Fibroblast of skin of right biceps (primary cell): Measurements from ENCODE around the gene IFNG.

Experiments
- DNase-seq: peaks from one replicate; pipeline ENCODE4 v3.0.0-alpha.2; 2013

IFNG gene

GRCh38 chr12:68166317-68166831 lies 6.8 kb upstream of the IFNG start:
- no peak for DNase-seq

DNA sequence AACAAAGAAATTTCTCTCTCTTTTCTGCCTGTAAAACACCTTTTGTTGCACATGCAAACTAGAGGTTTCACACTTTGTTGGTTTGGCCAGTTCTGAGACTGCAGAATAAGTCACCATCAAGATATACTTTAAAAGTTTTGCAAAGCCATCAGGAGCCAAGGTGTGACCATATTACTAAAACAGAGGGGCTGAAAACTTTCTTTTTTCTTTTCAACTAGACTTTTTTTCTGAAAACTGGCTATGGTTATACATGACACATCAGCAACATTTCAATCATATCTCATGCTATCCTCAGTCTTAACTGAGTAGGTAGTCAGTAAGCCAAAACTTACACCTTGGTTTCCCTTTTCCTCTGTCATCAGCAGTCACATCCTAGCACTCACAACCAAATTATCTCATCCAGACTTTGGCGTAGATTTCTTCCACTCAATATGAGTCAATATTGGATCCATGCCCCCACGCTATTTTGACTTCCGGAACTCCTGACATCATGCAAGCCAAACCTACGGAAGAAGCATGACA lies 4.1 kb upstream of the IFNG start:
- no peak for DNase-seq

DNA sequence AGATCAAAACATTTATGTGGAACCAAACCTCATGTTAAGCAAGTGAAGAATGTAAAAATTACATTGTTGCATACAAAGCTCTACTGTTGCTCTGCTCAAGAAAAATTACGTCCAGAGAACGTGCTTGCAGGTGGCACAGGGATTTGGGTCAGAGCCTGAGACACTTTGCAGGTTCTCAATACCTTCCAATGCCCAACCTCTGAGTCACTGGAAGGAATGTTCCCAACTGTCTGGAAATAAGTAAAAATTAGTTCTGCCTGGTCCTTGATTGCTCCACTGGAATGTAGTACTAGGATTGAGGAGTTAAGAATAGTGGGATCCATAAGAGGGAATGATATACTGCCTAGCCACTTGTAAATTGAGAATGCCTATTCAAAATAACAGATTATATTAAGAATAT lies 2.8 kb upstream of the IFNG start:
- DNase-seq, result no peak

- DNase-seq, result peak; percentile 12
These were observed 1.1 kb downstream of the IFNG start for GRCh38 chr12:68158432-68158831.

- no peak for DNase-seq
These were observed 2.2 kb downstream of the IFNG start for GRCh38 chr12:68157380-68157779.

DNA sequence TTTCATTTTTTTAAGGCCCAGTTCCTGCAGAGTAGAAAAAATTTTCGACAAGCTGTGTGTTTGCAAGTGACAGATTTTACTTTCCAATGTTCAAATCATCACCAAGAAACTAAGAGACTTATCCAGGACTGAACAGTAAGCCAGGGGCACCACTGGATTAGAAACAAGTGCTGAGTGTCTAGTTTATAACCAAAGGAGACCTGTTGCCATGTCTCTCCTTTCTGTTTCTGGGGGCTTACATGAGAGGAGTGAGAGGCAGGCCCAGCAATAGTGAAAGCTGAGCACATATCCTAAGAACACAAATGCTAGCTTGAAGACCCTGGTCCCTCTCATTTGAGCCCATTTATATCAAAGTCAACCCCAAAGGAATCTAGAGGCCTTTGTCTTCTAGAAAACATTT lies 2.9 kb downstream of the IFNG start:
- DNase-seq, result no peak

DNA sequence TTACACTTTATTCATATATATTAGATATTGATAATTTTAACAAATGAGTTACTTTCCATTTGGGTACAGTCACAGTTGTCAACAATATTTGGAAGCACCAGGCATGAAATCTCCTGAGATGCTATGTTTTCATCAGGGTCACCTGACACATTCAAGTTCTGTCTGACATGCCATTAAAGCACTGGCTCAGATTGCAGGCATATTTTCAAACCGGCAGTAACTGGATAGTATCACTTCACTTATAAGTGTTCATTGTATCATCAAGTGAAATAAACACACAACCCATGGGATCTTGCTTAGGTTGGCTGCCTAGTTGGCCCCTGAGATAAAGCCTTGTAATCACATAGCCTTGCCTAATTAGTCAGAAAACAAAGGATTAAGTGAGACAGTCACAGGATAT lies 4.8 kb downstream of the IFNG start:
- DNase-seq, result no peak

DNA sequence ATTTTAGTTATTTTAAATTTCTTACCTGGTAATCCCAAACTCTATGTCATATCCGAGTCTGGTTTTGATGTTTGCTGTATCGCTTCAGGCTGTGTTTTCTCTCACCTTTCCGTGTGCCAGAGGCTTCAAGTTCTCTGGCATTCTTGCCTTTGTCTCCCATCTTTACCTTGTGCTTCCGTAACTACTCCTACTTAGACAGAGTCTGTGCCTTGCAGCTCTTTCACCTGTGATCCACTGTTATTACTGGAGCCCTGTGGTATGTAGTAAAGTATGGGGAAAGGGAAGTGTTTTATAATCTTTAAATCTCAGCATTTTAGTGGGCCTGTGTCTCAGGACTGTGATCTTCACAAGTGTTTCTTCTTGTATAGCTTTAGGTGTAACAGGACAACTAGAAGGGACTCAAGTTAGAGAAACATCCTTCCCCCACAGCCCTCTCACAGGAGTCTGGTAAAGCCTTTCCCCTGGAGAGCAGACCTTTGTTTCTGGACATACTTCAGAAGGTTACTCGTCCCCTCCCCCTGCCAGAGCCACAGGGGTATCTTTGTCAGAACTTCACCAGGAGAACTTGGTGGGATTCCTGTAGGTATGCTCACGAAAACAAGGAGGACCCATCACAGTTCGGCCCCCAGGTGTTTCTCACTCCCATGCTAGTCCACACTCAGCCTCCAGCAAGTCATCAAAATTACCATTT lies 11.1 kb downstream of the IFNG start:
- no peak for DNase-seq

- no peak for DNase-seq
These were observed 19.0 kb downstream of the IFNG start for GRCh38 chr12:68140556-68140955.

DNA sequence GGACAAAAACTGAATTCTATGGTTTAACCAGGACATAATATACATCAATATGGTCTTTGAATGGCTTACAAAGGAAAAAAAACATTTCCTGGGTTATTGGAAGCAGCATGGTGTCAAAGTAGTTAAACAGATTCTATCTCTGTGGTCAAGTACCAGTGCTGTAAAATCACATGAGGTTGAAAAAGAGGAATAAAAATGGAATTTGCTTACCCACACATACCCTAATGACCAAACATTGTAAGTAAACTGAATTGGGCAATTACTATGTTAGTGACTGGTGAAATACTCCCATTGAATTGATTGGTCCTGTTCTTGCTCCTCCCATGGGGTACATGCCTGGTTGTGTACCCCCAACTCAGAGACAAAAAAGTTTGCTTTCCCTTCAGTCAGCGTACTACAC lies 19.6 kb downstream of the IFNG start:
- DNase-seq, result no peak

DNA sequence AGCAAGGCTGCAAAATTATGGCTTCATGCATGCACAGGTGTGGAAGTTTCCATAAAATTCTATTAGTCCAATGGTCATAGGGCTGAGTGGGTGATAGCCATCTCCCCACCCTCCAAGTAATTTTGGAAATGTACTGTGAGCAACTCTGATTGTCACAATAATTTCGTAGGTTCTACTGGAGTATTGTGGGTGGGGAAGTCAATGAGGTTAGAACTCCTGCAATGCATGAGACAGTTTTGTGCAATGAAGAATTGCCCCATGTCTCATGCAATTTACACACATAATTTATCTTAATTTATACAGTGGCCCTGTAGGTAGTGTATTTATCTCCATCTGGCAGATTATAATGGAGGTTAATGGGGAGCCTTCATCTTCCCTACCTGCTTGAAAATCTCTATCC lies 20.5 kb downstream of the IFNG start:
- no peak for DNase-seq

GRCh38 chr12:68138480-68138879 lies 21.1 kb downstream of the IFNG start:
- DNase-seq, result no peak

- no peak for DNase-seq
These were observed 22.2 kb downstream of the IFNG start for GRCh38 chr12:68137335-68137830.

DNA sequence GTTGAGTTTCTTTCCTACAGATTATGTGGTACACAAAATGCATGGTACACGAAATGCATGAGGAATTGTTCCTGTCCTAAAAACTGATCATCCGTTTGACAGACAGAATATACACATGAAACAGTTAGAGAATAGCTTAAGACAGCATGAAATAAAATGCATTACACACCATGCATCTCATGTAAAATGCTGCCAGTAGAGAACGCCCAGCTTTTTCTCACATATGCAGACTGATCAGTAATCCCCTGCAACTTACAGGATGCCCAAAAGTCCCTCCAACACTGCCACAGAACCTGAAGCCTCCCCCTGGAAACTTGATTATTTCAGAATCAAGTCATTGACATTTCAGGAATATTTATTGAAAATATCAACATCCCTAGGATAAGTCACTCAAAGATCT lies 24.0 kb downstream of the IFNG start:
- no peak for DNase-seq

DNA sequence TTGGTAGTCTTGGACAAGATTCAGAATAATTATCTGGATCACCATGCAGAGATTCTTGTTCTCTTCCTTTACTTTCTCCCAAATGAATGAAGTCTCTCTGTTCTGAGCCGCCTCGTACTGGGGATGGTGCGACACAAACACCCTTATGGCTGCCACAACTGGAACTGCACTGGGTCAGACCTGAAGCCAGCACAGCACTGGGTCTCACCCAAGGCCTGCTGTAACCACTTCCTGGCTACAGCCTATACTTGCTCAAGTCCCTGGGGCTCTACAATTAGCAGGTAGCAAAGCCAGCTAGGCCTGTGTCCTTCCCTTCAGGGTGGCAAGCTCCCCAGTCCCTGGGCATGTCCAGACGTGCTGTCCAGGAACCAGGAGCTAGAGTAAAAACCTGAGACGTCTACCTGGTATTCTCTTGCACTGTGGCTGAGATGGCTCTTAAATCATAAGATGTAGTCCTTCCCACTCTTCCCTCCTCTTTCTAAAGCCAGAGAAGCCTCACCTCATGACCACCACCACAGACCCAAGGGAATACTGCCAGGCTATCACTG lies 27.6 kb downstream of the IFNG start:
- DNase-seq, result no peak

GRCh38 chr12:68129979-68130378 lies 29.6 kb downstream of the IFNG start:
- DNase-seq, result no peak

DNA sequence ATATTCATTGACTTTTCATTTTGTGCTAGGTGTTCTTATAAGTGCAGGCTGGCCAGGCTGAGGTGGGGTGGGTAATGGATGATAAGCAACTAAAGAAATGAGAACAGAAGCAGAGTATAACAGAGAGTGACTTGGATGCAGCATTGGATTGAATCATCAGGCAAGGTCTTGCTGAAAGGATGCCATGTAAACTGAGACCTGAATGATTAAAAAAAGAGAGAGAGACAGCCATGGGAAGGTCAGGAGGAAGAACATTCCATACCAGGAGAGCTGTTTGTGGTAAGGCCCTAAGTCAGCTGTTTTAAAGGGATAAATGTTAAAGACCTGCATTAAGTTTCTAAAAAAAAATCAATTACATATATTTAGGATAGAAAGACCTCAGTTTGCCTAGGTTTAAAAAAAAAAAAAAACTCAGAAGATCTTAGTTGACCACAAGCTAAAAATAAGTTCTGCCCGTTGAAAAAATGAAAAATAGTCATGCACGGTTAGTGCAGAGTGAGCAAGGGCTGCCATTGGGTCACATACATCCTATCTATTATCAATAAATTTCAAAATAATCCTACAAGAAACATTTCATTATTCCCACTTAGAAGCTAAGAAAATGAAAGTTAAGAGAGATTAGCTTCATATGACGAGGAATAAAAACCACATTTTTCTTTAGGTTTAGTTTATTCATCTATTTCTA lies 37.2 kb downstream of the IFNG start:
- DNase-seq, result peak; percentile 37

DNA sequence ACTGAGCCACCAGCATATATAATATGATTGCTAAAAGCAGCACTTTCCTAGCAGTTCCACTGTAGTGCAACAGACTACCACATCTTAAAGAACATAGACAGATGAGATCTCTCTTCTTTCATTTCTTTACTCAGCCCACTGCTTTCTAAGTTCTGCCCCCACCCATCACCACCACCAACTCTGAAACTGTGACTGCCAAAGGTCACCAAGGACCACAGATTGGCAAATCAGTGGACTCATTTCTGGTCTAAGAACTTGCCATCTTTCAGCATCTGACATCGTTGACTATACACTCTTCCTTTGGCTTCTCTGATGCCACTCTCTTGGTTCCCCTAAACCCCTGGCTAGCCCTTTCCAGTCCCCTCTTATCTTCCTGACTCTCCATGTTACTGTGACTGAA lies 38.4 kb downstream of the IFNG start:
- DNase-seq, result no peak

DNA sequence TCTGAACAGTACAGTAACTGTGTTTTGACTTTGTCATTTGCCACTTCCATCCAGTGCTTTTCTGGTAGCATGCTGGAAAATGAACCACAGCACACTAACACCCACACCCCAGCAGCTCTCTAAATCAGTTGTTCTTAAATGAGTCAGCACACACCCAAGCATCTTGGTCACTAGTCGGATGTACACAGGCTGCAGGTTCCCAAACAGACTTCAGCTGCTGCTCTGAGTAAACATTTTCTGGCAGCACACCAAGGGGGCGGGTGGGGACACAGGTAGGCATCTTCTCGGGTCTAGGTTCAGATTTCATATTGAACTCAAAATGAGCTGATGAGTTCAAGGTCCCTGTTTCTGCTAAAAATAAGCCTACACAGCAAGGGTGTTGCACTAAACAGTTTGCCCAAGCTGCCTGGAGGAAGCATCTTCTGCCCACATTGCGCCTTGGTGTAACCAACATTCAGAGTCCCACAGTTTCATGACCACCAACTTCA lies 39.8 kb downstream of the IFNG start:
- DNase-seq, result no peak

GRCh38 chr12:68119250-68119649 lies 40.3 kb downstream of the IFNG start:
- peak; percentile 5 for DNase-seq

GRCh38 chr12:68118096-68118755 lies 41.3 kb downstream of the IFNG start:
- DNase-seq, result no peak

GRCh38 chr12:68117661-68118060 lies 41.9 kb downstream of the IFNG start:
- DNase-seq, result no peak

DNA sequence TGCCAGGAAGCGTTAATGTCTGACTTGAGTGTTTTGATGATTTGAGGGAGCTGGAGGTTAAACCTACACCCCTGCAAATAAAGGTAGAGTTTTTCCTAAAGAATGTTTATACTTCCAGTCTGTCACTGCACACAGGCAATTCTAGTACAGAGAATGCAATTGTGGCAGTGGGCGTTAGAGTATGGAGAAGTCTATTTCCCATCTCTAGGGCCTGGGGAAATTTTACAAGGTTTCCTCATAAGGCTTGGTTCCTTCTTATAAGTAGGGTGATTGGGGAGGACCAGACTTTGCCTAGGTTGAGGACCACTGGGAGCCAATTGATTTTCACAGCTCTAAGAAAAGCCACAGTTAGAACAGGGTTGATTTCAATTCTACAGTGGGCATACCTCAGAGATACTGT lies 44.3 kb downstream of the IFNG start:
- DNase-seq, result no peak
